ENCODE results near the gene MID1IP1.

MID1IP1 gene

DNA sequence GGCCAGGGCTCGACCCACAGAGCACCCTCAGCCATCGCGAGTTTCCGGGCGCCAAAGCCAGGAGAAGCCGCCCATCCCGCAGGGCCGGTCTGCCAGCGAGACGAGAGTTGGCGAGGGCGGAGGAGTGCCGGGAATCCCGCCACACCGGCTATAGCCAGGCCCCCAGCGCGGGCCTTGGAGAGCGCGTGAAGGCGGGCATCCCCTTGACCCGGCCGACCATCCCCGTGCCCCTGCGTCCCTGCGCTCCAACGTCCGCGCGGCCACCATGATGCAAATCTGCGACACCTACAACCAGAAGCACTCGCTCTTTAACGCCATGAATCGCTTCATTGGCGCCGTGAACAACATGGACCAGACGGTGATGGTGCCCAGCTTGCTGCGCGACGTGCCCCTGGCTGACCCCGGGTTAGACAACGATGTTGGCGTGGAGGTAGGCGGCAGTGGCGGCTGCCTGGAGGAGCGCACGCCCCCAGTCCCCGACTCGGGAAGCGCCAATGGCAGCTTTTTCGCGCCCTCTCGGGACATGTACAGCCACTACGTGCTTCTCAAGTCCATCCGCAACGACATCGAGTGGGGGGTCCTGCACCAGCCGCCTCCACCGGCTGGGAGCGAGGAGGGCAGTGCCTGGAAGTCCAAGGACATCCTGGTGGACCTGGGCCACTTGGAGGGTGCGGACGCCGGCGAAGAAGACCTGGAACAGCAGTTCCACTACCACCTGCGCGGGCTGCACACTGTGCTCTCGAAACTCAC, 3.6 kb downstream of the MID1IP1 start:
- H3K4me1 Mint-ChIP-seq (ENCODE audit: low read depth), result peaks cover 21% of the 10 kb centered on the region
- peak overlapping the region; percentile 96 for H3K4me3 Mint-ChIP-seq
- H3K27me3 Mint-ChIP-seq (ENCODE audit: low read depth), result no peaks in the 10 kb centered on the region
- H3K27ac Mint-ChIP-seq, result peak overlapping the region; percentile 95
- DNase-seq (ENCODE audit: low spot score), result no peak
- peaks cover 44% of the 10 kb centered on the region for H3K36me3 Mint-ChIP-seq (ENCODE audit: low read depth)
- no peaks in the 10 kb centered on the region for H3K9me3 Mint-ChIP-seq

DNA sequence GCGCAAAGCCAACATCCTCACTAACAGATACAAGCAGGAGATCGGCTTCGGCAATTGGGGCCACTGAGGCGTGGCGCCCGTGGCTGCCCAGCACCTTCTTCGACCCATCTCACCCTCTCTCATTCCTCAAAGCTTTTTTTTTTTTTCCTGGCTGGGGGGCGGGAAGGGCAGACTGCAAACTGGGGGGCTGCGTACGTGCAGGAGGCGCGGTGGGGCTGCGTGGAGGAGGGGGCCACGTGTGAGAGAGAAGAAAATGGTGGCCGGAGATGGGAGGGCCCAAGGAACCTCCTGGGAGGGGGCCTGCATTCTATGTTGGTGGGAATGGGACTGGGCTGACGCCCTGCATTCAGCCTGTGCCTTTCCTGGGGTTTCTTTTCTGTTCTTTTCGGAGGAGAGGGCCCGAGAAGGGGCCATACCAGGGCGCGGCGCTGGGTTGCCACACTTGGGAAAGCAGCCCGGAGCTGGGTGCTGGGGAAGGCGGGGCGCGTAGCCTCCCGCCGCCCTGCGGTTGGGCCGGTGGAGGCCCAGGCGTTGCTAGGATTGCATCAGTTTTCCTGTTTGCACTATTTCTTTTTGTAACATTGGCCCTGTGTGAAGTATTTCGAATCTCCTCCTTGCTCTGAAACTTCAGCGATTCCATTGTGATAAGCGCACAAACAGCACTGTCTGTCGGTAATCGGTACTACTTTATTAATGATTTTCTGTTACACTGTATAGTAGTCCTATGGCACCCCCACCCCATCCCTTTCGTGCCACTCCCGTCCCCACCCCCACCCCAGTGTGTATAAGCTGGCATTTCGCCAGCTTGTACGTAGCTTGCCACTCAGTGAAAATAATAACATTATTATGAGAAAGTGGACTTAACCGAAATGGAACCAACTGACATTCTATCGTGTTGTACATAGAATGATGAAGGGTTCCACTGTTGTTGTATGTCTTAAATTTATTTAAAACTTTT, 4.5 kb downstream of the MID1IP1 start:
- Mint-ChIP-seq H3K27me3 (ENCODE audit: low read depth) (no peaks in the 10 kb centered on the region), H3K36me3 (ENCODE audit: low read depth) (peaks cover 45% of the 10 kb centered on the region), H3K4me3 (peak overlapping the region; percentile 96), H3K27ac (peak overlapping the region; percentile 95), H3K9me3 (no peaks in the 10 kb centered on the region), H3K4me1 (ENCODE audit: low read depth) (peaks cover 21% of the 10 kb centered on the region)
- DNase-seq (ENCODE audit: low spot score), result peak; percentile 69

DNA sequence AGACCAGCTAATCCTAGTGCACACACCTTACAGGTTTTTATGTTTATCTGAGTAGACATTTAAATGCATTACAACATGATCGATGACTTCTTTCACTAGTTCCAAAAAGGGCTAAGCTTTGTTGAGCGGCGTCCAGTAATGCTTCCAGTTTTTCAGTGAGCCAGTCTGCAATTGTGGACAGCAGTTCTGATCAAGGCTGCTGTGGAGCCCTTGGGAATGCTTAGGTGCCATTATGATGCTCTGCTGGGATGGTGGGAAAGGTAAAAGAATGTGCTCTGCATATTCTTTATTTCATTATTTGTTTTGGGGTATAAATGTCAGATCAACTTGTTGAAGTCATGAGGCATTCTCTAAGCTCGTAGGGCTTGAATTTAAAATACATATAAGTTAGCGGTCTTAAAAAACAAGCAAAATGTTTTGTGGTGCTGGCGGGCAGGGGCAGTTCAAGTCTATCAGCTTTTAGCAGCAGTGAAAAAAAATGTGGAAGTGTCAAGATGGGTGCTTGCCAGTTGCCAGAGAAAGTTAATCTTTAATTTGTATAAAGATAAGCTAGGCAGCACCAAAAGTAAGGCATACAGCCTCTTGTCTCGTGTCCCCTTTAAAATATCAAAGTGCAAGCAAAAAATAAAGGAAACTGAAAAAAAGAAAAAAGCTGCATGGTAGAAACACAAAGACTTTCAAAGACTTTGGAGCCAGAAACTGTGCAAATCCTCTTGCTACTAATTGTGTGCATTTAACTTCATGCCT, 5.8 kb downstream of the MID1IP1 start:
- H3K36me3 Mint-ChIP-seq (ENCODE audit: low read depth), result peaks cover 44% of the 10 kb centered on the region
- H3K27ac Mint-ChIP-seq, result peak overlapping the region; percentile 95
- peak overlapping the region; percentile 96 for H3K4me3 Mint-ChIP-seq
- H3K27me3 Mint-ChIP-seq (ENCODE audit: low read depth), result no peaks in the 10 kb centered on the region
- no peak for DNase-seq (ENCODE audit: low spot score)
- H3K4me1 Mint-ChIP-seq (ENCODE audit: low read depth), result peaks cover 33% of the 10 kb centered on the region
- no peaks in the 10 kb centered on the region for H3K9me3 Mint-ChIP-seq

DNA sequence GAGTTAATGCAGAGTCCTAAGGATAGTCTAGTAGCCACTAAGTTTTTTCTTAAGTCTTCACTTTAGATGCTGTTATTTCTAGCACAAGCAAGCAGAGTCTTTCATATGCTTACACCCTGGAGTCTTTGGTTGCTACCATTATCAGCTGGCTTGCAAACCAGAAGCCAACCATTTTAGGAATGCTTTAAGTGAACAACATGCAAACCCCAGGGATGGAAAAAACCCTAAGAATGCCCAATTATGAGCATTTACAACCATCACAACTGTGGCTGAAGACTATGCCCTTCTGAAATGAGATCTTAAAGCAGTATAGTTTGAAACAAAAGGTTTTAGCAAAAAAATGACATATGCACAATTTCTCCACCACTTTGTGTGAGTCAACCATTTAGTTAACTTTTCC, 6.6 kb downstream of the MID1IP1 start:
- H3K4me1 Mint-ChIP-seq (ENCODE audit: low read depth), result peaks cover 38% of the 10 kb centered on the region
- H3K27me3 Mint-ChIP-seq (ENCODE audit: low read depth), result no peaks in the 10 kb centered on the region
- peak overlapping the region; percentile 96 for H3K4me3 Mint-ChIP-seq
- H3K36me3 Mint-ChIP-seq (ENCODE audit: low read depth), result peaks cover 44% of the 10 kb centered on the region
- H3K27ac Mint-ChIP-seq, result peak overlapping the region; percentile 67
- DNase-seq (ENCODE audit: low spot score), result no peak
- no peaks in the 10 kb centered on the region for H3K9me3 Mint-ChIP-seq

DNA sequence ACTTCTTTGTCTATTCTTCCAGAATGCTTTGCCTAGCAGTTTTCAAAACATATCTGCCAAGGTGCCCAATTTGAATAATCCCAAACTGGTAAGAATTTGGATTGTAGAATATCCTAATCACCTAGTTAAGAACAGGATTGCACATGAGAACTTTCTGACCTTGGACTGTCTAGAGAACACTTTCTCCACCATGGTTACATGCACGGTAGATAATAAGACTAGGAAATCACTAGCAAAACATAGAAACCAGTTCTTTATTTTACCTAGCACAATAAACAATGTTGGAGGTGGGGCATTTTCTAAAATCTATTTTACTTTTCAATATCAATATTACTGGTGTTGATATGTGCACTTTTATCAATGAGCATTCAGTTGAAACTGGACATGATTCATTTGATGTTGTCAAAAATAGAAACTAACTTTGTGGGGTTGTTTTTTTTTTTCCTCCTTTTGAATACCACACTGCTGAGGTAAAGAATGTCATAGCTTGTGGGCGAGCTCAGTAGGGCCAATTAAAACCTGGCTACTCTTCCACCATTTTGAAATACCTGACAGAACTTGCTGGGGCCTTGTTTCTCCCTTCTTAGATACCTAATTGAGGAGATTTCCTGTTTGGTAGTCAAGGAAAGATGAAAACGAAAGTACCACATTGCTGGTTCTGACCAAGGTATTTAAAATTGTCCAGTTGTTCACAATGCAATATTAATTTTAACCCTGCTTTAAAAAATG, 10.4 kb downstream of the MID1IP1 start:
- H3K36me3 Mint-ChIP-seq (ENCODE audit: low read depth), result peaks cover 27% of the 10 kb centered on the region
- H3K9me3 Mint-ChIP-seq, result peaks cover 4% of the 10 kb centered on the region
- no peaks in the 10 kb centered on the region for H3K27me3 Mint-ChIP-seq (ENCODE audit: low read depth)
- H3K4me1 Mint-ChIP-seq (ENCODE audit: low read depth), result peaks cover 48% of the 10 kb centered on the region
- peak overlapping the region; percentile 90 for H3K27ac Mint-ChIP-seq
- DNase-seq (ENCODE audit: low spot score), result no peak
- peak overlapping the region; percentile 56 for H3K4me3 Mint-ChIP-seq

DNA sequence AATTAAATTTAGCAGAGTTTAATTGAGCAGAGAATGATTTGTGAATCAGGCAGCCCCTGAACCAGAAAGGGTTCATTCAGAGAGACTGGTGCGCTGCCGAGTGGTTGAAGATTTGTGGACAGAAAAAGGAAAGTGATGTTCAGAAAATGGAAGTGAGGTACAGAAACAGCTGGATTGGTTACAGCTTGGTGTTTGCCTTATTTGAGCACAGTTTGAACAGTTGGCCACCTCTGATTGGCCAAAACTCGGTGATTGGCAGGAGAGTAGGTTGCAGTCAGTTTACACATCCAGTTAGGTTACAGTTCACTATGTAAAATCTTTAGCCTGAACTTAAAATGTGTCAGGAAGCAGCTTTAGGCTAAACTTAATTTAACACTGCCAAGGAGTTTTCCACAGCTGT, 14.9 kb downstream of the MID1IP1 start:
- Mint-ChIP-seq H3K36me3 (ENCODE audit: low read depth) (peaks cover 15% of the 10 kb centered on the region), H3K27ac (no peak overlapping the region), H3K4me1 (ENCODE audit: low read depth) (peaks cover 32% of the 10 kb centered on the region), H3K4me3 (peak overlapping the region; percentile 38), H3K27me3 (ENCODE audit: low read depth) (no peaks in the 10 kb centered on the region), H3K9me3 (peaks cover 4% of the 10 kb centered on the region)
- DNase-seq (ENCODE audit: low spot score), result peak; percentile 42

DNA sequence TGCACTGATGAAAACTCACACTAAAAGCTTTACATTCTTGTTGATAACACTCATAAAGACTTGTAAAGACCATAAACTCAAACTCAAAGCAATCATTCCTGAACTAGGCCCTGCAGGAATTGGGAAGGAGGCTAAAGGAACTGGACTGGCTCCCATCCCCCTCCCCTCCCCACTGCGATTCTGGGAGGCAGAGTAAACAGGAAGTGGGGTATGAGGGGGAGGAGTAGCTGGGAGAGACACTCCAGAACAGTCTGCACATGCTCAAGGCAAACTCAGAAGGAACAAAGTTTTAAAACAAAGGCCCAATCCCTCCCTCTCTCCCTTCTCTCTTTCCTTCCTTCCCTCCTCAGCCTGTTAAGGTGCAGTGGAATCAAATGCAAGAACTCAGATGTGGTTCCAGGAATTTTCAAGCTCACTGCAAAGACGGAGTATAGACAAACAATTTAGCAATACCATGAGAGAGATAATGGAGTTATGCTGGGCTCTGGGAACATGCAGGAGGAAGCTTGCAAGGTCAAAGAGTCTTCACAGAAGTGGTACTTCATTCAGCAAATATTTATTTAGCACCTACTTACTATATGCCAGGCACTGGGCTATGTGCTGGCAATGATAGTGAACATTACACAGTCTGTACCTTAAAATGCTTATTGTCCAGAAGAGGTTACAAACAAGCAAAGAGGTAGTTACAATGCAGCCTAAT, 15.9 kb downstream of the MID1IP1 start:
- no peak for DNase-seq (ENCODE audit: low spot score)
- no peak overlapping the region for H3K27ac Mint-ChIP-seq
- no peak overlapping the region for H3K4me3 Mint-ChIP-seq
- peaks cover 22% of the 10 kb centered on the region for H3K4me1 Mint-ChIP-seq (ENCODE audit: low read depth)
- H3K27me3 Mint-ChIP-seq (ENCODE audit: low read depth), result no peaks in the 10 kb centered on the region
- peaks cover 13% of the 10 kb centered on the region for H3K36me3 Mint-ChIP-seq (ENCODE audit: low read depth)
- H3K9me3 Mint-ChIP-seq, result peaks cover 4% of the 10 kb centered on the region

DNA sequence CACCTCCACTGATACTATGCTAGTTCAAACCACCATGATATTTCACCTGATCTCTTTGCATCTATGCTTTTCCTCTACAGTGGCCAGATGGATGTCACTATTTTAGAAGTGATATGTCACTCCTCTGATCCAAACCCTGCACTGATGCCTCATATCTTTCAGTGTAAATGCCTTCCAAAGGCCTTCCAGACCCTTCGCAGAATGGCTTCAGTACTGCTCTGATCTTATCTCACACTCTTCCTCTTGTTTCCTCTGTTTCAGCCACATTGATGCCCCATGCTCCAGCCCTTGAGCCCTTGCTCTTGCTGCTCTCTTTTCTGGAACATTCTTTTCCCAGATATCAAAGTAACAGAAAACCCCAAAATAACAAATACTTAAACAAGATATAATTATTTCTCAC, 17.9 kb downstream of the MID1IP1 start:
- no peaks in the 10 kb centered on the region for H3K27me3 Mint-ChIP-seq (ENCODE audit: low read depth)

DNA sequence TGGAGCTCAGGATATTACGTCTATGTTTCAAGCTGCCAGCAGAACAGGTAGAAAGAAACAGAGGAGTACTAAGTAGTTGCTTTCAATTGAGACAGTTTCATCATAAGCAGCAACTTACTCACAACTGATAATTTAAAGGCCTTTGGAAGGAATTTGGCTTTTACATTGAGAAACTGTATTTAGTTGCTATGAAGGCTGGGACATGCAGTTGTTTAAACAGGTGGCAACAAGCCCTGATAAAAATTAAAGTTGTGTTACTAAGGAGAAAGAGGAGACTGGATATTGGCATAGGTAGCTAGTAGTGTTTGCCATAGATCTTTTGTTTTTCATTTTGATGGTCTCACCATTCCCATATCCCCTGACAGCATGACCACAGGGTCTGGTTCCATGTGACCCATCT, 18.4 kb downstream of the MID1IP1 start:
- H3K36me3 Mint-ChIP-seq (ENCODE audit: low read depth), result peaks cover 6% of the 10 kb centered on the region
- no peak overlapping the region for H3K27ac Mint-ChIP-seq
- no peak for DNase-seq (ENCODE audit: low spot score)
- H3K4me3 Mint-ChIP-seq, result no peak overlapping the region
- H3K9me3 Mint-ChIP-seq, result peaks cover 4% of the 10 kb centered on the region
- peaks cover 14% of the 10 kb centered on the region for H3K4me1 Mint-ChIP-seq (ENCODE audit: low read depth)
- no peaks in the 10 kb centered on the region for H3K27me3 Mint-ChIP-seq (ENCODE audit: low read depth)

More for the DNA sequence above, 17.9 kb downstream of the MID1IP1 start:
- no peak overlapping the region for H3K4me3 Mint-ChIP-seq
- no peak overlapping the region for H3K27ac Mint-ChIP-seq
- peaks cover 15% of the 10 kb centered on the region for H3K4me1 Mint-ChIP-seq (ENCODE audit: low read depth)
- H3K36me3 Mint-ChIP-seq (ENCODE audit: low read depth), result peaks cover 6% of the 10 kb centered on the region
- H3K9me3 Mint-ChIP-seq, result peaks cover 4% of the 10 kb centered on the region
- no peak for DNase-seq (ENCODE audit: low spot score)

DNA sequence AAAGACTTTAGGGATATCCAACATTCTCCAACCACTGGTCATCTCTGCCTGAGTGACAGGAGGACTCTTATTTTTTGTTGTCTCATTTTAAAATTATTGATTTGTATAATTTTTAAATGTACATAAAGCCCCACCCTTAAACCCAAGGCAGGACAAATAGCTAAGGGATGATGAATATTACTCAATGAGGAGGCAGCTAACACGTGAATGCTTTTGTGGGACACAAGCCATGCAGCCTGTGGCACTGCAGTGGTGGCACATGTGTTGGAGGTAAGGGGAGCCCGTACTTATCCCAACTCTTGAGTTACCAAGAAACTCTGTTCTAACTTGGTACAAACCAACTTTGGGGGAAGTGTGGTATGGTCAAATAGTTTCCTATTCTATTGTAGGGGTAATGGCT, 19.5 kb downstream of the MID1IP1 start:
- Mint-ChIP-seq H3K4me3 (no peak overlapping the region), H3K27me3 (ENCODE audit: low read depth) (no peaks in the 10 kb centered on the region), H3K36me3 (ENCODE audit: low read depth) (peaks cover 3% of the 10 kb centered on the region), H3K9me3 (peaks cover under 1% of the 10 kb centered on the region), H3K27ac (no peak overlapping the region), H3K4me1 (ENCODE audit: low read depth) (peaks cover 9% of the 10 kb centered on the region)
- no peak for DNase-seq (ENCODE audit: low spot score)

DNA sequence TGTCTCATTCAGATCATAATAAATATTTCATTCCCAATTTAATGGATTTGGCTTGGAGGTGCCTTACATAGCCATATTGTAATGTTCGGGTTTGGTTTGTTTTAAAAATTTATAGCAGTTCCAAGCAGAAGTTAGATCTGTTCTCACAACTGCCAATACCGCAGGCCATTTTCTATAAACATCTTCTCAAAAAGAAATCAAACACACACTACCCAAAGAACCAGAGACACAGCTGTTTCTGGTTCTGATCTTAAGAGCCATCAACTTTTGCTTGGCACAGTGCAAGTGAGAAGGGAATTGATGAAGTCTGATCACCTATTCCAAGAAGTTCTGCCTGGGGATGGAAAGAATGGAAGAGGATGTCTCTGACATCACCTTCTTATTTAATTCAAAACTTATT, 22.9 kb downstream of the MID1IP1 start:
- Mint-ChIP-seq H3K9me3 (no peaks in the 10 kb centered on the region), H3K27ac (no peak overlapping the region), H3K36me3 (ENCODE audit: low read depth) (peaks cover 3% of the 10 kb centered on the region), H3K4me1 (ENCODE audit: low read depth) (no peaks in the 10 kb centered on the region), H3K27me3 (ENCODE audit: low read depth) (no peaks in the 10 kb centered on the region), H3K4me3 (no peak overlapping the region)
- DNase-seq (ENCODE audit: low spot score), result no peak

DNA sequence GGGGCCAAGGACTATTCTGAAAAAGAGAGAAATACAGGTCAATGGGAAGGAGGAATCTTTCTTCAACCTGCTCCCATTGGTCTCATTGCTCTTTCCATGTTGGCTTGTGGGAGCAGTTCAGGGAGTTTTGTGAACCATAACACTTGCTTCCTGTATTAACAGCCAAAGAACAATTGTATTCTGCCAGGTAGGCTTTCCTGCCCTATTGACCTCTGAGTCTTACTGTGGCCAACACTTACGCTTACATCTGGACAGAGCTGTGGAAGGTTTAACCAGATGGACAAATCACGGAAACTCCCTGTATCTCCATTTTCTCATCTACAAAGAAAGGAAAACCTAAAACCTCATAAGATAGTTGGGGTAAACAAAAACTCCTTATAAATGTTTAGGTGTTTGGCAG, 30.7 kb downstream of the MID1IP1 start:
- H3K9me3 Mint-ChIP-seq, result no peaks in the 10 kb centered on the region
- peaks cover 2% of the 10 kb centered on the region for H3K4me1 Mint-ChIP-seq (ENCODE audit: low read depth)
- H3K27ac Mint-ChIP-seq, result no peak overlapping the region
- peaks cover 1% of the 10 kb centered on the region for H3K27me3 Mint-ChIP-seq (ENCODE audit: low read depth)
- DNase-seq (ENCODE audit: low spot score), result no peak
- no peak overlapping the region for H3K4me3 Mint-ChIP-seq
- no peaks in the 10 kb centered on the region for H3K36me3 Mint-ChIP-seq (ENCODE audit: low read depth)

DNA sequence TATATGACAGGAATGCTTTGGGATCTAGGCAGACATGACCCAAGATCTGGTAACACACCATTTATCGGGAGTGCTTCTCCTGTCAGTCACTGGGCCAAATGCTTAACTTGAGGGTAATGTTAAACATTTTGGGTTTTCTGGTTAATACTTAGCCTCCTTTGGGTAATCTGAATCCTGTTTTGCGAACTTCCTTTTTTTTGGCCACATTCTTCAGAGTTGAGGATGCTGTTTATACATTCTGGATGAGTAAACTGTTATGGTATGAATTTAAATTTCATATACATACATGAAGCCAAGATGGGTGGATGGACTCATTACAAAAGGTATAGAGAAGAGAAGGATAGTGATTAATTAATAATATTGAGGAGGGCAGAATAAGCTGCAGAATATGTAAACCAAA, 36.1 kb downstream of the MID1IP1 start:
- no peak overlapping the region for H3K4me3 Mint-ChIP-seq
- H3K27ac Mint-ChIP-seq, result no peak overlapping the region
- H3K27me3 Mint-ChIP-seq (ENCODE audit: low read depth), result peaks cover 3% of the 10 kb centered on the region
- H3K9me3 Mint-ChIP-seq, result no peaks in the 10 kb centered on the region
- H3K4me1 Mint-ChIP-seq (ENCODE audit: low read depth), result peaks cover 2% of the 10 kb centered on the region
- H3K36me3 Mint-ChIP-seq (ENCODE audit: low read depth), result no peaks in the 10 kb centered on the region
- DNase-seq (ENCODE audit: low spot score), result no peak

Measured in T-helper 2 cell treated with Interferon-gamma antibody and Interleukin-4, amounts not matched to agents 5 μg/mL and 100 μg/mL, for 36 hours (primary cell).